ENCODE results near the gene ZNF622.

ZNF622 gene

GRCh38 chr5:16431490-16431889 is 34.1 kb downstream of the ZNF622 start:
- TF ChIP-seq CTCF (IDR thresholded peaks at IDR 0.05; ENCODE audit: control insufficient read depth, extremely low read depth, insufficient read depth), result no peak
- no peak overlapping the region for H3K4me3 ChIP-seq (ENCODE audit: low read depth, low read length)
- DNase-seq (ENCODE audit: low read depth), result no peak

GRCh38 chr5:16430349-16431089 is 35.1 kb downstream of the ZNF622 start:
- DNase-seq (ENCODE audit: low read depth), result no peak
- no peak overlapping the region for H3K4me3 ChIP-seq (ENCODE audit: low read depth, low read length)
- TF ChIP-seq CTCF (IDR thresholded peaks at IDR 0.05; ENCODE audit: control insufficient read depth, extremely low read depth, insufficient read depth), result no peak

- H3K4me3 ChIP-seq (ENCODE audit: low read depth, low read length), result no peak overlapping the region
- no peak for DNase-seq (ENCODE audit: low read depth)
- no peak for TF ChIP-seq CTCF (IDR thresholded peaks at IDR 0.05; ENCODE audit: control insufficient read depth, extremely low read depth, insufficient read depth)
Measured at GRCh38 chr5:16428359-16428758, 37.2 kb downstream of the ZNF622 start.

- TF ChIP-seq CTCF (IDR thresholded peaks at IDR 0.05; ENCODE audit: control insufficient read depth, extremely low read depth, insufficient read depth), result no peak
- no peak for DNase-seq (ENCODE audit: low read depth)
- no peak overlapping the region for H3K4me3 ChIP-seq (ENCODE audit: low read depth, low read length)
Measured at GRCh38 chr5:16427587-16427986, 38.0 kb downstream of the ZNF622 start.

GRCh38 chr5:16418471-16418922 is 47.1 kb downstream of the ZNF622 start:
- no peak for DNase-seq (ENCODE audit: low read depth)
- TF ChIP-seq CTCF (IDR thresholded peaks at IDR 0.05; ENCODE audit: control insufficient read depth, extremely low read depth, insufficient read depth), result no peak
- H3K4me3 ChIP-seq (ENCODE audit: low read depth, low read length), result no peak overlapping the region

- no peak for TF ChIP-seq CTCF (IDR thresholded peaks at IDR 0.05; ENCODE audit: control insufficient read depth, extremely low read depth, insufficient read depth)
- no peak overlapping the region for H3K4me3 ChIP-seq (ENCODE audit: low read depth, low read length)
- DNase-seq (ENCODE audit: low read depth), result no peak
Measured at GRCh38 chr5:16417398-16418074, 48.1 kb downstream of the ZNF622 start.
